ENCODE results near the gene COL10A1. TPM values are rescaled to one million over a fixed set of nuclear protein-coding genes. Genes with fewer than 3 reads are reported as not detected.

COL10A1 gene
- total and polyA plus RNA-seq, 2 of the 4 experiments (the other 2 are of a cell fraction), result 0.05 TPM; not detected in 1

GRCh38 chr6:116115781-116116180 is 10.2 kb downstream of the COL10A1 start:
- Histone ChIP-seq H3K9ac (ENCODE audit: low read depth, low read length) (no peak overlapping the region), H2AFZ (replicated peaks; ENCODE audit: low read length, poor library complexity) (no peak overlapping the region), H3K36me3 (ENCODE audit: control insufficient read depth, insufficient read depth, low read length) (peaks cover 11% of the 10 kb centered on the region), H3K4me1 (ENCODE audit: control insufficient read depth, insufficient read depth, low read length) (no peaks in the 10 kb centered on the region), H2BK20ac (ENCODE audit: low read depth, low read length) (no peak overlapping the region), H4K8ac (ENCODE audit: low read depth in 2 of 2, low read length in 2 of 2) (no peak overlapping the region), H3K4me2 (ENCODE audit: low read depth, low read length) (no peak overlapping the region), H3K4ac (ENCODE audit: low read depth, low read length) (no peak overlapping the region), H2BK120ac (ENCODE audit: low read depth, low read length) (no peak overlapping the region), H3K9me1 (ENCODE audit: insufficient read depth, low read length) (no peaks in the 10 kb centered on the region; the same call in 1 of the 2 replicates), H4K5ac (ENCODE audit: low read depth, low read length) (no peak overlapping the region), H3K27ac (ENCODE audit: insufficient read depth, low read length) (no peak overlapping the region), H4K20me1 (ENCODE audit: insufficient read depth, low read length) (no peaks in the 10 kb centered on the region), H3K56ac (ENCODE audit: extremely low read depth, insufficient read depth, low read length) (no peak overlapping the region), H3K14ac (replicated peaks; ENCODE audit: low read depth, low read length) (no peak overlapping the region), H3K27me3 (ENCODE audit: control insufficient read depth, insufficient read depth, low read length) (no peaks in the 10 kb centered on the region), H3K4me3 (ENCODE audit: insufficient read depth, low read depth, low read length) (no peak overlapping the region), H2AK5ac (ENCODE audit: low read depth, low read length) (no peak overlapping the region), H3K79me1 (ENCODE audit: low read depth in 1 of 2, low read length in 2 of 2) (no peaks in the 10 kb centered on the region), H3K23ac (ENCODE audit: low read depth, low read length) (no peak overlapping the region), H2AK9ac (replicated peaks; ENCODE audit: low read depth, low read length, poor library complexity) (no peak overlapping the region), H4K91ac (ENCODE audit: insufficient read depth, low read depth, low read length) (no peak overlapping the region), H2BK5ac (ENCODE audit: low read depth, low read length, poor library complexity, severe bottlenecking) (no peak overlapping the region), H3K18ac (ENCODE audit: low read depth, low read length) (no peak overlapping the region), H3K9me3 (ENCODE audit: control insufficient read depth, insufficient read depth, low read length) (no peaks in the 10 kb centered on the region), H2BK15ac (ENCODE audit: low read depth, low read length) (no peak overlapping the region)
- dilution Hi-C loops (cut with HindIII; ENCODE audit: low sequenced_read_pairs, unreplicated experiment), result no loop called here
- TF ChIP-seq BHLHE40 (IDR thresholded peaks at IDR 0.05; ENCODE audit: low read depth, low read length) (no peak), SMC3 (IDR thresholded peaks at IDR 0.05; ENCODE audit: low read depth, low read length) (peak; percentile 45; the same call in 1 of the 2 replicates), MAFK (IDR thresholded peaks at IDR 0.05; ENCODE audit: low read depth, low read length) (no peak), CHD1 (IDR thresholded peaks at IDR 0.05; ENCODE audit: low read depth, low read length) (no peak), CEBPB (IDR thresholded peaks at IDR 0.05; ENCODE audit: low read depth, low read length) (no peak), POLR2A (IDR thresholded peaks at IDR 0.05; ENCODE audit: low read depth, low read length) (no peak), RAD21 (IDR thresholded peaks at IDR 0.05; ENCODE audit: low read length) (0 out of 2 replicates have a peak, but pooled peaks have one; percentile 27), RFX5 (IDR thresholded peaks at IDR 0.05; ENCODE audit: low read depth, low read length) (no peak), RCOR1 (IDR thresholded peaks at IDR 0.05; ENCODE audit: insufficient replicate concordance, low read length) (no peak), ELK1 (IDR thresholded peaks at IDR 0.05; ENCODE audit: borderline replicate concordance, low read depth, low read length) (no peak), MXI1 (IDR thresholded peaks at IDR 0.05; ENCODE audit: borderline replicate concordance, low read depth, low read length) (no peak), MAZ (IDR thresholded peaks at IDR 0.05; ENCODE audit: borderline replicate concordance, low read depth, low read length) (no peak), FOS (IDR thresholded peaks at IDR 0.05; ENCODE audit: low read depth, low read length) (no peak), USF2 (IDR thresholded peaks at IDR 0.05; ENCODE audit: low read depth, low read length) (no peak), NFE2L2 (IDR thresholded peaks at IDR 0.05; ENCODE audit: low read depth, low read length) (no peak), CTCF (conservative IDR thresholded peaks at IDR 0.05; ENCODE audit: low read depth, low read length) (peak; percentile 49)
- in situ Hi-C loops (cut with MboI; ENCODE audit: low sequenced_read_pairs), result no loop called here
- POLR2A ChIA-PET (ENCODE audit: unreplicated experiment), result no interaction called here
- no peak for DNase-seq
- CTCF ChIA-PET, result interaction anchor here (0.7 to 0.8 kb wide), 2 partner anchors 99 to 104 kb away, joined by 4 to 6 read pairs; no protein-coding TSS in a partner anchor
- intact Hi-C loops (cut with micrococcal nuclease), result loop anchor here (5.0 kb wide), 1 partner anchor 102 kb away; no protein-coding TSS in a partner anchor
- no CpG with 5 or more reads among the region's 2 CpGs for WGBS, 2 experiments (ENCODE audit: extremely low coverage in 2 of 2, insufficient read length in 1 of 2)
- ATAC-seq (ENCODE audit: low read depth), result no peak
- BruUV-seq (replicated peaks), result no TSS peak
